ENCODE data around the gene IST1.

Gene IST1

DNA sequence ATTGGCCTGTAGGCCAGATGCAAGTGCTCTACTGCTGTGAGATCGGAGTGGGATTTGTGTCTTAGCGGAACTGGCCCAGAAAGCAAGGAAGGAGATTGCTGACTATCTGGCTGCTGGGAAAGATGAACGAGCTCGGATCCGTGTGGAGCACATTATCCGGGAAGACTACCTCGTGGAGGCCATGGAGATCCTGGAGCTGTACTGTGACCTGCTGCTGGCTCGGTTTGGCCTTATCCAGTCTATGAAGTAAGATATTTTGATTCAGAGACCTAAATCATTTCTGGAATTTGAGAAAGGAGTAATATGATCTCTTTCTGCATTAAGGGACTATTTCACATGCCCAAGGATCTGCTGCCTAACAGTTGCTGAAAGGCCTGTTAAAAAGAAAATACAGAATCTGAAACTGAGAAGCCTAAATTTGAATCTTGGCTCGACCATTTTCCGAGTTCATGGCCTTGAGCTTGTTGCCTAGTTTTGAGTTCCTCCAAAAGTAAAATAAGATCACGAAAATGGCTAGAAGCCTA is 21.1 kb downstream of the IST1 start:
- H3K27me3 Mint-ChIP-seq = no peaks in the 10 kb centered on the region
- peaks cover 98% of the 10 kb centered on the region for H3K36me3 Mint-ChIP-seq (ENCODE audit: low read depth)
- H3K4me1 Mint-ChIP-seq (ENCODE audit: low read depth) = peaks cover 71% of the 10 kb centered on the region
- no peak overlapping the region for H3K27ac Mint-ChIP-seq
- H3K4me3 Mint-ChIP-seq = no peak overlapping the region
- intact Hi-C loops (cut with micrococcal nuclease) = loop anchor here (10.0 kb wide), 1 partner anchor 192 kb away; the partner anchor contains the start of gene PHLPP2
- no peaks in the 10 kb centered on the region for H3K9me3 Mint-ChIP-seq

DNA sequence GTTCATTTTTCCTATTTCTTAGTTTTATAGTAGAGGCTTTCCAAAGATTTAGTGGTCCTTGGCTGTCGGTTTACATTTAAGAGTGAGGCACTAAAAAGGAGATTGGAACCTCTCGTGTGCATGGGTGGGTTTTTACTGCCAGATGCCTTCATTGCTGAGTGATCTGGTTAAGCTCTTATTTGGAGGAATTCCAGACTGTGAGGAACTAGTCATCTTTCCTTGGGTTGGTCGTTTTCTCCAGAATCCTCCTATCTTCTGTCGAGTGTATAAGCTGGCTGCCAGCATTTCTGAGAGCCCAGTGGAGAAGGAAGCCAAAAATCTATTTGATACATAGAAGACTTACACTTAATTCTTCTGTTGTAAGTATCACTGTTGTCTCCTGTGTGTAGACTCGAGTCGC is 22.6 kb downstream of the IST1 start:
- Mint-ChIP-seq H3K4me1 (ENCODE audit: low read depth) (peaks cover 77% of the 10 kb centered on the region), H3K27me3 (no peaks in the 10 kb centered on the region), H3K9me3 (no peaks in the 10 kb centered on the region), H3K27ac (no peak overlapping the region), H3K36me3 (ENCODE audit: low read depth) (peaks cover 98% of the 10 kb centered on the region), H3K4me3 (no peak overlapping the region)
- intact Hi-C loops (cut with micrococcal nuclease) = loop anchor here (10.0 kb wide), 1 partner anchor 193 kb away; the partner anchor contains the start of gene PHLPP2

DNA sequence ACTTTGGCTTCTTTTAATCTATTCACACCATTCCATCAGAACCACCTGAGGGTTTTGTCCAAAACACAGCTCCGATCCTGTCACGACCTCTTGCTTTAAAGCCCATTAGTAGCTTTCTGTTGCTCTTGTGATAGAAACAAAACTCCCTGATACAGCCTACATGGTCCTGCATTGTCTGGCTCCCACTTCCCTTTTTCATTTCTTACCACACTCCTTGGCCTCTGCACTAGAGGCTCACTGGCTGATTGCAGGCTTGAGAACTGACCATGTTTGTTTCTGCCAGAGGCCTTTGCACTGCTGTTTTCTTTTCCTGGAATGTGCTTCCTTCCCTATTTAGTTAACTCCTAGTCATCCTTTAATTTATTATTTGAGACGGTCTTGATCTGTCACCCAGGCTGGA is 23.7 kb downstream of the IST1 start:
- H3K4me1 Mint-ChIP-seq (ENCODE audit: low read depth) = peaks cover 80% of the 10 kb centered on the region
- peak overlapping the region; percentile 0 for H3K4me3 Mint-ChIP-seq
- H3K27me3 Mint-ChIP-seq = no peaks in the 10 kb centered on the region
- H3K36me3 Mint-ChIP-seq (ENCODE audit: low read depth) = peaks cover 100% of the 10 kb centered on the region
- intact Hi-C loops (cut with micrococcal nuclease) = loop anchor here (10.0 kb wide), 1 partner anchor 194 kb away; the partner anchor contains the start of gene PHLPP2
- peak overlapping the region; percentile 47 for H3K27ac Mint-ChIP-seq
- no peaks in the 10 kb centered on the region for H3K9me3 Mint-ChIP-seq

DNA sequence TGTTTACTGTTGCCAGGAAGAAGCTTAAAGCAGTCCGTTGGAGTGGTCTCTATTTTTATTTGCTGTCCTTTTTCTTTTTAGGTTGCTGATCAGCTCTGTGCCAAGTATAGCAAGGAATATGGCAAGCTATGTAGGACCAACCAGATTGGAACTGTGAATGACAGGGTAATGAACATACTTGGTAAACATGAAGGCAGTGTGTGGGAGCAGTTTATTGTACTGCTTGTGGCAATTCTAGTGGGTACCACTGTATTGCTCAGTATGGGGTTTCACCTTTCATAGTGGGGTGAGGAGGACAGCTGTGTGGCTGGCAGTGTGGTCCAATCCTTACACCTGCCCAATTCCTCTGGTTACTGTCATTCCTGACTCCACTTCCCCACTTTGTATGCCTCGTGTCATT is 25.3 kb downstream of the IST1 start:
- intact Hi-C loops (cut with micrococcal nuclease) = no loop called here
- no peaks in the 10 kb centered on the region for H3K27me3 Mint-ChIP-seq
- H3K9me3 Mint-ChIP-seq = no peaks in the 10 kb centered on the region
- no peak overlapping the region for H3K4me3 Mint-ChIP-seq
- H3K36me3 Mint-ChIP-seq (ENCODE audit: low read depth) = peaks cover 100% of the 10 kb centered on the region
- H3K27ac Mint-ChIP-seq = no peak overlapping the region
- H3K4me1 Mint-ChIP-seq (ENCODE audit: low read depth) = peaks cover 68% of the 10 kb centered on the region

DNA sequence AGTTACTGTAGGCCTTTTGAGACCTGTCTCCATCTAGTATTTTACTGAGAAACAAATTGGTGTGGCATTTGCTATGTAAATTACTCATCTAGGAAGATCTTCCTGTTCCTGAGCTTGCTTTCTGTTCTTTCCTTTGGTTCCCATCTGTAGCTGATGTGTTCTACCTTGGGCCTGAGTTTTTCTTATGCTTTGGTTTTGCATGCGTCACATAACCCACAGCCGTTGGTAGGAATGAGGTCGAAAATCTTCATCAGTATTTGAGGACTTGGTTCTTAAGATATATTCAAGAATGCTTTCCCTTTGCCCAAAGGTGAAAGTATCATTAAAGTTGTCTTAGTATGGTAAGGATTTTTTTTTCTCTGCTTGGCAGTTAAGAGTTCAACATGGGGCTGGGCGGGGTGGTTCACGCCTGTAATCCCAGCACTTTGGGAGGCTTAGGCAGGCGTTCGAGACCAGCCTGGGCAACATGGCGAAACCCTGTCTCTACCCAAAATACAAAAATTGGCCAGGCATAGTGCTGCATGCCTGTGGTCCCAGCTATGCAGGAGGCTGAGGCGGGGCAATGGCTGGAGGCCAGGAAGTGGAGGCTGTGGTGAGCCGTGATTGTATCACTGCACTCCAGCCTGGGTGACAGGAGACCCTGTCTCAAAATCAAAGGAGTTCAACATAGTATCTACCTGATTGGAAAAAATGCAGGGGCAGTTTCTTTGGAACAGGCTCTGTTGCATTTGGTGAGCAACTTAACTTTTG is 28.8 kb downstream of the IST1 start:
- Mint-ChIP-seq H3K36me3 (ENCODE audit: low read depth) (peaks cover 100% of the 10 kb centered on the region), H3K4me3 (no peak overlapping the region), H3K9me3 (no peaks in the 10 kb centered on the region), H3K27me3 (no peaks in the 10 kb centered on the region), H3K27ac (no peak overlapping the region), H3K4me1 (ENCODE audit: low read depth) (peaks cover 40% of the 10 kb centered on the region)
- intact Hi-C loops (cut with micrococcal nuclease) = no loop called here

DNA sequence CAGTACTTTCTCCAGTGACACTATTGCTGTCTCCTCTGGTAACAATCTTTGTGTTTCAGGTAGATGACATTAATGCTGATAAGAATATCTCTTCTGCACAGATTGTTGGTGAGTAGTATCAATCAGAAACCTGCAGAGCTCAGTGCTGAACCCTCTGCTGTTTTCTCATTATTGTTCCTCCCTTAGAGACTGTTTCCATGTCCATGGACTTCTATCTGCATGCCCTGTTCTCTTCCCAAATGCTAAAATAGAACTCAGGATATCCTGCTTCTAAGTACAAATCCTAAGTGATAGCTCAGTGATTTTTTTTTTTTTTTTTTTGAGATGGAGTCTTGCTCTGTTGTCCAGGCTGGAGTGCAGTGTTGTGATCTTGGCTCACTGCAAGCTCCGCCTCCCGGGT is 29.4 kb downstream of the IST1 start:
- Mint-ChIP-seq H3K4me1 (ENCODE audit: low read depth) (peaks cover 34% of the 10 kb centered on the region), H3K27me3 (no peaks in the 10 kb centered on the region), H3K36me3 (ENCODE audit: low read depth) (peaks cover 100% of the 10 kb centered on the region), H3K27ac (no peak overlapping the region), H3K9me3 (no peaks in the 10 kb centered on the region), H3K4me3 (no peak overlapping the region)
- intact Hi-C loops (cut with micrococcal nuclease) = no loop called here

DNA sequence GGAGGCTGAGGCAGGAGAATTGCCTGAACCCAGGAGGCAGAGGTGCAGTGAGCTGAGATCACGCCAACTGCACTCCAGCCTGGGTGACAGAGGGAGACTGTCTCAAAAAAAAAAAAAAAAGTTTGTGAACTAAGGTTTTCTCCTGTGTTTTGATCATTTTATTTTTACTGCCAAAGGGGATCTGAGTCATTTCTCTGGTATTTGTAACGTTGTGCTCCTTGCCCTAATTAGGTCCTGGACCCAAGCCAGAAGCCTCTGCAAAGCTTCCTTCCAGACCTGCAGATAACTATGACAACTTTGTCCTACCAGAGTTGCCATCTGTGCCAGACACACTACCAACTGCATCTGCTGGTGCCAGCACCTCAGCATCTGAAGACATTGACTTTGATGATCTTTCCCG is 32.1 kb downstream of the IST1 start:
- peaks cover 25% of the 10 kb centered on the region for H3K4me1 Mint-ChIP-seq (ENCODE audit: low read depth)
- H3K27me3 Mint-ChIP-seq = no peaks in the 10 kb centered on the region
- H3K27ac Mint-ChIP-seq = no peak overlapping the region
- peaks cover 88% of the 10 kb centered on the region for H3K36me3 Mint-ChIP-seq (ENCODE audit: low read depth)
- intact Hi-C loops (cut with micrococcal nuclease) = no loop called here
- H3K9me3 Mint-ChIP-seq = no peaks in the 10 kb centered on the region
- H3K4me3 Mint-ChIP-seq = no peak overlapping the region

DNA sequence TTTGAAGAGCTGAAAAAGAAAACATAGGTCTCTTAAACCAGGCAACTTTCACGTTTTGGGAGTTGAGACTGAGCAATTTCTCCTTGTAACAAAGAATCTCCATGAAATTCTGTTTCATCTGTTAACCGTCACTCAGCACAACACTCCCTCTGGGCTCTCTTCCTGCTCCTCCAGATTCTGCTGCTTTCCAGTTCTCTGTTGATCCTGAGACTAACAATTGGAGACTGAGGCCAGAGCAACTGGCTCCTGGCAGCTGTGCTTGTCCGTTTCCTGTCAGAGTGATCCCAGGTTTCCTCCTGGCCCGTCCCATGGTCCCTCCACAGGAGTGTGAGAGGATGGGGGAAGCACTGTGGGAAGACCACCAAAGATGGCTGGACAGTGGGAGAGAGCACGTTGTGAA is 32.5 kb downstream of the IST1 start:
- H3K4me1 Mint-ChIP-seq (ENCODE audit: low read depth) = peaks cover 21% of the 10 kb centered on the region
- H3K27ac Mint-ChIP-seq = no peak overlapping the region
- no peaks in the 10 kb centered on the region for H3K9me3 Mint-ChIP-seq
- no peaks in the 10 kb centered on the region for H3K27me3 Mint-ChIP-seq
- intact Hi-C loops (cut with micrococcal nuclease) = no loop called here
- peaks cover 88% of the 10 kb centered on the region for H3K36me3 Mint-ChIP-seq (ENCODE audit: low read depth)
- no peak overlapping the region for H3K4me3 Mint-ChIP-seq

DNA sequence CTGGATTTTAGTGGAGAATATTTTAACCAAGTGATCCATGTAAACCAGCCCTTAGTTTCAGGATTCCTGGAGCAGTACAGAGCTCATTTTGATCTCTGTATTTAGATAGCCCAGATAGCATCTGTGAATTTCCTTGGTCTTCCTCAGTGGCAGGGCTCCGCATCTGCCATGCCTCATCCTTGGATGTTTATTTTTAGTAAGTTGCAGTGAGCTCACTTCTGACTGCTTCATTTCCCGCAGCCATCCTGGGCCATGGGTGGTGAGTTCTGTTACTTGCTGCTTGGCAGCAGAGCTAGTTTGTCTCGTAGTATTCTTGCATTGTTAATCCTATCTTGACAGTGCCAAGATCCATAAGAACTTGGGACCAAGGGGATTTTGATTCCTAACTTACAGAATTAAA is 33.7 kb downstream of the IST1 start:
- H3K27ac Mint-ChIP-seq = peak overlapping the region; percentile 37
- H3K4me3 Mint-ChIP-seq = no peak overlapping the region
- no peaks in the 10 kb centered on the region for H3K9me3 Mint-ChIP-seq
- H3K36me3 Mint-ChIP-seq (ENCODE audit: low read depth) = peaks cover 88% of the 10 kb centered on the region
- no peaks in the 10 kb centered on the region for H3K27me3 Mint-ChIP-seq
- peaks cover 10% of the 10 kb centered on the region for H3K4me1 Mint-ChIP-seq (ENCODE audit: low read depth)
- intact Hi-C loops (cut with micrococcal nuclease) = no loop called here

DNA sequence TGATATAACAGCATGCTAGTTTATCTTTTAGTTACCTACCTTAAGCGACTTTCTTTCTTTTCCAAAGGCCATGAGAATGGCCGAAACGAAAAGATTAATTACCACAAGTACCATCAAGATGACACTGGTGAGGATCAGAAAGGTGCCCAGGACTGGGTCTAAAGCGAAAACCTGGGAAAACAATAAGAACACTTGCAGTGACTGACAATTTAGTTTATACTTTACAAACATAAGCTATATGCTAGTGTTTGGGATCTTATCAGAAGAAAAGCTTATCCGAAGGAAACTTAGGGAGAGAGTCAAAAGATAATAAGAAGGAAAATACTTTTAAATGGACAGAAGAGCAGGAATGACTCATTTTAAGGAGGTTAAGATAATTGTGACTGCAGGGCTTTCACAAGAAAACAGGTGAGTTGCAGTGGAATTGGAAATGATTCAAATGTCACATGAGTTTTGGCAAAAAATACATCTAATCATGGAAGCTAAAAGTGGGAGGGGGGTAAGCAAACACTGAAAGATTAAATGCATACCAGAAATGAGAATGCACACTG is 34.8 kb downstream of the IST1 start:
- Mint-ChIP-seq H3K27ac (peak overlapping the region; percentile 18), H3K4me3 (no peak overlapping the region), H3K9me3 (no peaks in the 10 kb centered on the region), H3K4me1 (ENCODE audit: low read depth) (peaks cover 7% of the 10 kb centered on the region), H3K36me3 (ENCODE audit: low read depth) (peaks cover 88% of the 10 kb centered on the region), H3K27me3 (no peaks in the 10 kb centered on the region)
- intact Hi-C loops (cut with micrococcal nuclease) = no loop called here

DNA sequence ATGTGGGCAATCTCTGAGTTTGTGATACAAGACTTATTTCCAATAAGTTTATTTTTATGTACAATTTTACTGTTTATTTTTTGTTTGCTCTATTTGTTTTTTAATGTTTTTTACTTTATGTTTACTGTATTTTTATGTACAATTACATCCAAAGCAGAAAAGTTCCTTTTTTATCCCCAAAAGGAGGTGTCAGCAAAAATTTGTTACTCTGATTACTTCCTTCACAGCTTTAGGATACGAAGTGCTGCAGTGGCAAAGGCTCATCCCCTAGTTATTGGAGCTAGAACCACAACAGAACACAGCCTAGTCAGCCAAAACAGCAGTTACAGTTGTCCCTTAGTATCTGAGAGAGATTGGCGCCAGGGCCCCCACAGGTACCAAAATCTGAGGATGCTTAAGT is 35.7 kb downstream of the IST1 start:
- peak overlapping the region; percentile 34 for H3K27ac Mint-ChIP-seq
- H3K4me3 Mint-ChIP-seq = no peak overlapping the region
- H3K36me3 Mint-ChIP-seq (ENCODE audit: low read depth) = peaks cover 83% of the 10 kb centered on the region

DNA sequence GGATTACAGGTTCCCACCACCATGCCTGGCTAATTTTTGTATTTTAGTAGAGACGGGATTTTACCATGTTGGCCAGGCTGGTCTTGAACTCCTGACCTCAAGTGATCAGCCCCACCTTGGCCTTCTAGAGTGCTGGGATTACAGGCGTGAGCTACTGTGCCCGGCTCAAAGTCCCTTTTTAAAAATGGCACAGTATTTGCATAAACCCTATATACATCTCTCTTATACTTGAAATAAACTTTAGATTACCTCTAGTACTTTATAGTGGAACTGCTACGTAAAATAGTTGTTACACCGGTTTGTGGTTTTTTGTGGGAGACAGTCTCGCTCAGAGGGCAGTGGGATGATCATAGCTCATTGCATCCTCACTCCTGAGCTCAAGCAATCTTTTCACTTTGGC is 36.3 kb downstream of the IST1 start:
- no peaks in the 10 kb centered on the region for H3K9me3 Mint-ChIP-seq

More for the DNA sequence above, 35.7 kb downstream of the IST1 start:
- intact Hi-C loops (cut with micrococcal nuclease) = no loop called here
- Mint-ChIP-seq H3K27me3 (no peaks in the 10 kb centered on the region), H3K4me1 (ENCODE audit: low read depth) (peaks cover 7% of the 10 kb centered on the region), H3K9me3 (no peaks in the 10 kb centered on the region)

DNA sequence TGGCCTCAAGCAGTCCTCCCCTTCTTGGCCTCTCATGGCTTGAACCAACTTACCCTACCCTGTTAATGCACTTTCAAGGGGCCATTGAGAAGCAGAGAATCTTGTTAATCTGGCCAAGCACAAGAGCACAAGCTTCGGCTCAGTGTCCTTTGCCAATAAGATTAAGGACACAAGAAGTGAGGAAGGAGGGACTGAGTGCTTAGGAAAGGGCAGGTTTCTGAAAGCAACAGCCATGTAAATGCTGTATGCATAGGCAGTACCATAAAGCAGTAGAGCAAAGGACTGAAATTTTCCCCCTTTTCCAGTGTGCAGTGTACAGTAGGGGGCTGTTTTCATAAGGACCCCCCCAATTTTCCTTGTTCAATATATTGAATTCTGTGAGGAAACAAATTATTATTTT is 37.7 kb downstream of the IST1 start:
- no peak overlapping the region for H3K27ac Mint-ChIP-seq
- H3K4me3 Mint-ChIP-seq = no peak overlapping the region
- peaks cover 63% of the 10 kb centered on the region for H3K36me3 Mint-ChIP-seq (ENCODE audit: low read depth)
- intact Hi-C loops (cut with micrococcal nuclease) = no loop called here
- H3K4me1 Mint-ChIP-seq (ENCODE audit: low read depth) = peaks cover 7% of the 10 kb centered on the region
- no peaks in the 10 kb centered on the region for H3K27me3 Mint-ChIP-seq
- H3K9me3 Mint-ChIP-seq = no peaks in the 10 kb centered on the region

More for the DNA sequence above, 36.3 kb downstream of the IST1 start:
- H3K4me1 Mint-ChIP-seq (ENCODE audit: low read depth) = peaks cover 7% of the 10 kb centered on the region
- H3K4me3 Mint-ChIP-seq = no peak overlapping the region
- no peaks in the 10 kb centered on the region for H3K27me3 Mint-ChIP-seq
- H3K36me3 Mint-ChIP-seq (ENCODE audit: low read depth) = peaks cover 77% of the 10 kb centered on the region
- intact Hi-C loops (cut with micrococcal nuclease) = no loop called here
- H3K27ac Mint-ChIP-seq = peak overlapping the region; percentile 34

DNA sequence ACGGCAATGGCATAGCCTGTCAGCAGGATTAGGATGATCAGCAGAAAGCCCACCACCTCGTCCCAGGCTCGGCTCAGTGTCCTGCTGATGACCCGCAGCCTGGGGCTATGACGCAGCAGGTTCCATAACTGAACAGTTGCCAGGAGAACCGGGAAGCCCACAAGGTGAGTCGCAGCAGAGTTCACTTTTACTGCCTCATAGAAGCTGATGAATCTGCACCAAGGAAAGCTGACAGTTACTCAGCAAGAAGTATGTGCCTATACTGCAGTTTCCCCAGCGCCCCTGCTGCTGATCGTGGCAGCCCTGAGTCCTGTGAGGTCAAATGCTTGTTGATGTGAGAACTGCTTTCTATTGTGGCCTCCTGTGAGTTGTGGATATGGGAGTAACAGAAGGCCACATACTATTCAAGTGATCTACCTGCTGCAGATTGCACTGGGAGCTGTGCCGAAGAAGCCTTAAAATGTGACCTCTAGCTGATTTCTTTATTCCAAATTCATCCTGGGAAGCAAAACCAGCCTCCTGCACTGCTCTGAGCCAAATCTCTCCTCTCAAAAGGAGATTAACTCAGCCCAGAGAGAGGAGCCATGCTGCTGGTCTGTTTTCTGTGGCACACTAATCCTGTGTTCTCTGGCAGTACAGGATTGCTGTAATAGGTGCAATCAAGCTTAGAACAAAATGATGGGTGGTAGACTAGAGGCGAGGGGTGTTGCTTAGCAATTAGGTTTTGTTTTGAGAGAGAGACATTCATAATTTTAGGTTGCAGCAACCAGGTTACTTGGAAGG is 38.8 kb downstream of the IST1 start:
- no peaks in the 10 kb centered on the region for H3K9me3 Mint-ChIP-seq
- H3K27me3 Mint-ChIP-seq = no peaks in the 10 kb centered on the region
- no peak overlapping the region for H3K4me3 Mint-ChIP-seq
- peaks cover 52% of the 10 kb centered on the region for H3K36me3 Mint-ChIP-seq (ENCODE audit: low read depth)
- no peak overlapping the region for H3K27ac Mint-ChIP-seq
- H3K4me1 Mint-ChIP-seq (ENCODE audit: low read depth) = peaks cover 7% of the 10 kb centered on the region
- intact Hi-C loops (cut with micrococcal nuclease) = no loop called here
